Astrocyte (in vitro differentiated cells and primary cell): ENCODE data around the gene SATB2. TPM values are rescaled to one million over a fixed set of nuclear protein-coding genes. Genes with fewer than 3 reads are reported as not detected.

Experiments
- DNase-seq: peaks from one replicate; pipeline ENCODE4 v3.0.0-alpha.2; 2010; ENCODE audit warnings: low read depth
- FAIRE-seq: peaks from 2 replicates; lab custom pipeline; 2011; peaks lifted over from hg19 to GRCh38; lab: Jason Lieb, UNC
- H2AFZ ChIP-seq: 2 replicates; pipeline ENCODE4 v1.6.0; 2012; ENCODE audit warnings: low read depth, low read length, inconsistent platforms
- H3K27ac ChIP-seq: 2 replicates; pipeline ENCODE4 v1.5.1; 2011; ENCODE audit warnings: low read depth, low read length, inconsistent platforms
- H3K27me3 ChIP-seq: 2 replicates; pipeline ENCODE4 v1.6.0; 2011; ENCODE audit warnings: low read length, inconsistent platforms; ENCODE audit not compliant: insufficient read depth
- H3K36me3 ChIP-seq: 2 replicates; pipeline ENCODE4 v1.5.1; 2011; ENCODE audit warnings: low read length, inconsistent platforms; ENCODE audit not compliant: insufficient read depth
- H3K4me1 ChIP-seq: 2 replicates; pipeline ENCODE4 v1.5.1; 2011; ENCODE audit warnings: low read length, inconsistent platforms; ENCODE audit not compliant: insufficient read depth
- H3K4me2 ChIP-seq: 2 replicates; pipeline ENCODE4 v1.6.0; 2012; ENCODE audit warnings: low read length, inconsistent platforms
- H3K4me3 ChIP-seq: 2 replicates; pipeline ENCODE4 v1.5.1; 2011; ENCODE audit warnings: low read depth, mild to moderate bottlenecking, low read length, inconsistent platforms; ENCODE audit not compliant: insufficient read depth
- H3K79me2 ChIP-seq: 2 replicates; pipeline ENCODE4 v1.6.0; 2012; ENCODE audit warnings: mild to moderate bottlenecking, low read length, inconsistent platforms; ENCODE audit not compliant: insufficient read depth
- H3K9ac ChIP-seq: 2 replicates; pipeline ENCODE4 v1.6.0; 2012; ENCODE audit warnings: mild to moderate bottlenecking, low read length, inconsistent platforms
- H3K9me3 ChIP-seq: 2 replicates; pipeline ENCODE4 v1.5.1; 2012; ENCODE audit warnings: low read depth, mild to moderate bottlenecking, low read length, inconsistent platforms; ENCODE audit not compliant: insufficient read depth
- H4K20me1 ChIP-seq: 2 replicates; pipeline ENCODE4 v1.6.0; 2012; ENCODE audit warnings: low read length, inconsistent platforms; ENCODE audit not compliant: insufficient read depth
- H3K27ac Mint-ChIP-seq: one replicate; pipeline ENCODE4 v1.8.0; 2021; ENCODE audit warnings: mild to moderate bottlenecking, mixed read lengths; ENCODE audit not compliant: unreplicated experiment
- H3K27me3 Mint-ChIP-seq: one replicate; pipeline ENCODE4 v1.8.0; 2021; ENCODE audit warnings: low read depth, mixed read lengths; ENCODE audit not compliant: unreplicated experiment
- H3K36me3 Mint-ChIP-seq: one replicate; pipeline ENCODE4 v1.8.0; 2021; ENCODE audit warnings: low read depth, mixed read lengths; ENCODE audit not compliant: unreplicated experiment
- H3K4me1 Mint-ChIP-seq: one replicate; pipeline ENCODE4 v1.8.0; 2021; ENCODE audit warnings: low read depth, mixed read lengths; ENCODE audit not compliant: unreplicated experiment
- H3K4me3 Mint-ChIP-seq: one replicate; pipeline ENCODE4 v1.8.0; 2021; ENCODE audit warnings: mild to moderate bottlenecking, moderate library complexity, mixed read lengths; ENCODE audit not compliant: unreplicated experiment
- H3K9me3 Mint-ChIP-seq: one replicate; pipeline ENCODE4 v1.8.0; 2021; ENCODE audit warnings: mild to moderate bottlenecking, mixed read lengths; ENCODE audit not compliant: unreplicated experiment
- CTCF ChIP-seq: IDR thresholded peaks from 2 replicates; pipeline ENCODE4 v1.5.1; 2011; ENCODE audit warnings: low read depth, mild to moderate bottlenecking, inconsistent platforms, low read length, moderate library complexity; ENCODE audit not compliant: insufficient read depth
- EZH2 ChIP-seq: IDR thresholded peaks from 2 replicates; pipeline ENCODE4 v1.6.1; 2012; ENCODE audit warnings: mild to moderate bottlenecking, low read length, inconsistent platforms; ENCODE audit not compliant: insufficient read depth
- total RNA-seq: library from RNA; stranded (reverse); gene quantifications from 2 replicates; pipeline ENCODE4 v1.2.1, GENCODE V29; 2021

Gene SATB2
- total RNA-seq, 1 donor from 2014 or later: 12.3 TPM

GRCh38 chr2:199259671-199260070 is 198.1 kb downstream of the SATB2 start:
- Histone ChIP-seq H3K79me2 (no peaks in the 10 kb centered on the region), H3K4me1 (peaks cover 6% of the 10 kb centered on the region), H3K27me3 (no peaks in the 10 kb centered on the region), H3K4me2 (no peak overlapping the region), H3K9ac (no peak overlapping the region), H3K36me3 (no peaks in the 10 kb centered on the region), H3K9me3 (peaks cover 3% of the 10 kb centered on the region), H3K4me3 (no peak overlapping the region), H3K27ac (no peak overlapping the region), H4K20me1 (no peaks in the 10 kb centered on the region), H2AFZ (no peak overlapping the region)
- no peaks in the 10 kb centered on the region for H3K4me1 Mint-ChIP-seq
- no peak overlapping the region for H3K27ac Mint-ChIP-seq
- FAIRE-seq: no peak
- H3K27me3 Mint-ChIP-seq: no peaks in the 10 kb centered on the region
- no peak for TF ChIP-seq EZH2
- no peak for TF ChIP-seq CTCF
- H3K36me3 Mint-ChIP-seq: no peaks in the 10 kb centered on the region
- H3K9me3 Mint-ChIP-seq: peaks cover 15% of the 10 kb centered on the region
- H3K4me3 Mint-ChIP-seq: no peak overlapping the region
- peak; percentile 26 for DNase-seq

- no peak overlapping the region for H3K4me3 ChIP-seq
- H3K36me3 ChIP-seq: no peaks in the 10 kb centered on the region
- H4K20me1 ChIP-seq: no peaks in the 10 kb centered on the region
- DNase-seq (no peak), FAIRE-seq (no peak)
- H3K4me1 ChIP-seq: peaks cover 6% of the 10 kb centered on the region
- no peak overlapping the region for H3K27ac ChIP-seq
- H3K27me3 ChIP-seq: no peaks in the 10 kb centered on the region
- Mint-ChIP-seq H3K4me1 (no peaks in the 10 kb centered on the region), H3K4me3 (no peak overlapping the region), H3K27me3 (no peaks in the 10 kb centered on the region), H3K27ac (no peak overlapping the region), H3K36me3 (no peaks in the 10 kb centered on the region), H3K9me3 (peaks cover 8% of the 10 kb centered on the region)
- TF ChIP-seq CTCF (peak; percentile 20), EZH2 (no peak)
- H2AFZ ChIP-seq: no peak overlapping the region
- H3K9me3 ChIP-seq: no peaks in the 10 kb centered on the region
- no peaks in the 10 kb centered on the region for H3K79me2 ChIP-seq
- H3K4me2 ChIP-seq: no peak overlapping the region
- no peak overlapping the region for H3K9ac ChIP-seq
Measured at GRCh38 chr2:199258291-199258690, 199.4 kb downstream of the SATB2 start.

GRCh38 chr2:199257261-199258224 is 200.2 kb downstream of the SATB2 start:
- no peaks in the 10 kb centered on the region for H3K79me2 ChIP-seq
- TF ChIP-seq EZH2 (no peak), CTCF (no peak)
- no peak overlapping the region for H3K4me2 ChIP-seq
- Mint-ChIP-seq H3K27me3 (no peaks in the 10 kb centered on the region), H3K4me1 (no peaks in the 10 kb centered on the region), H3K4me3 (no peak overlapping the region), H3K36me3 (no peaks in the 10 kb centered on the region), H3K27ac (no peak overlapping the region), H3K9me3 (peaks cover 5% of the 10 kb centered on the region)
- no peak overlapping the region for H2AFZ ChIP-seq
- no peak overlapping the region for H3K4me3 ChIP-seq
- peaks cover 6% of the 10 kb centered on the region for H3K4me1 ChIP-seq
- no peak overlapping the region for H3K27ac ChIP-seq
- DNase-seq (no peak), FAIRE-seq (no peak)
- no peaks in the 10 kb centered on the region for H4K20me1 ChIP-seq
- H3K9me3 ChIP-seq: no peaks in the 10 kb centered on the region
- no peaks in the 10 kb centered on the region for H3K36me3 ChIP-seq
- no peaks in the 10 kb centered on the region for H3K27me3 ChIP-seq
- H3K9ac ChIP-seq: no peak overlapping the region
